ENCODE data around the gene RAB9B.

DNA sequence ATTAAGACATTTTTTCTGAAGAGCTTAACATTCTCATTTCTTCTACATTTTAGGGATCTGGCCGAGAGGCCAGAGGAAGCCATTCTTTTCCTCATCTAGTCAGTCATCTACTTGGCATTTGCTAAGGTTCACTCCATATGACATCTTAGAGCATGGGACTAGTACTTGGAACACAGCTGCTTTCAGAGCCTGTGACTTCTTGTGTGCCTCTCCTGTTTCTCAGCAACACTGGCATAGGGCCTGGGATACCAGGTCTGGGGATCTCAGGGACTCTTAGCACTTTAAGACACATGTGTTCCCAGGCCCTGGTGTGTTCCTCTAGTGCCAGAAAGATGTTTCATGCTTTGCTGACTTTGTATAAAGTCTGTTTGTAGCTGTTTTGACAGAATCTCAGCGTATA lies 48.1 kb downstream of the RAB9B start:
- TF ChIP-seq, protein P1, sequence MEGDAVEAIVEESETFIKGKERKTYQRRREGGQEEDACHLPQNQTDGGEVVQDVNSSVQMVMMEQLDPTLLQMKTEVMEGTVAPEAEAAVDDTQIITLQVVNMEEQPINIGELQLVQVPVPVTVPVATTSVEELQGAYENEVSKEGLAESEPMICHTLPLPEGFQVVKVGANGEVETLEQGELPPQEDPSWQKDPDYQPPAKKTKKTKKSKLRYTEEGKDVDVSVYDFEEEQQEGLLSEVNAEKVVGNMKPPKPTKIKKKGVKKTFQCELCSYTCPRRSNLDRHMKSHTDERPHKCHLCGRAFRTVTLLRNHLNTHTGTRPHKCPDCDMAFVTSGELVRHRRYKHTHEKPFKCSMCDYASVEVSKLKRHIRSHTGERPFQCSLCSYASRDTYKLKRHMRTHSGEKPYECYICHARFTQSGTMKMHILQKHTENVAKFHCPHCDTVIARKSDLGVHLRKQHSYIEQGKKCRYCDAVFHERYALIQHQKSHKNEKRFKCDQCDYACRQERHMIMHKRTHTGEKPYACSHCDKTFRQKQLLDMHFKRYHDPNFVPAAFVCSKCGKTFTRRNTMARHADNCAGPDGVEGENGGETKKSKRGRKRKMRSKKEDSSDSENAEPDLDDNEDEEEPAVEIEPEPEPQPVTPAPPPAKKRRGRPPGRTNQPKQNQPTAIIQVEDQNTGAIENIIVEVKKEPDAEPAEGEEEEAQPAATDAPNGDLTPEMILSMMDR (IDR thresholded peaks at IDR 0.05) = no peak
- no peak for TF ChIP-seq EZH2 (IDR thresholded peaks at IDR 0.05; ENCODE audit: borderline replicate concordance, insufficient read depth, low read depth, low read length, poor library complexity, severe bottlenecking)

All from B cell (primary cell).